Neural crest cell (in vitro differentiated cells): ENCODE results near the gene KRTAP12-3. TPM values are rescaled to one million over a fixed set of nuclear protein-coding genes. Genes with fewer than 3 reads are reported as not detected.

ENCODE experiments used
- DNase-seq: peaks from one replicate; pipeline ENCODE4 v3.0.0; 2021; ENCODE audit warnings: low read depth, mixed read lengths, low spot score
- H3K27ac Mint-ChIP-seq: one replicate; pipeline ENCODE4 v1.8.0; 2021; ENCODE audit warnings: mild to moderate bottlenecking, mixed read lengths; ENCODE audit not compliant: unreplicated experiment
- H3K27me3 Mint-ChIP-seq: 2 replicates; pipeline ENCODE4 v1.8.0; 2021; ENCODE audit warnings: low read depth, mild to moderate bottlenecking, mixed read lengths
- H3K36me3 Mint-ChIP-seq: 2 replicates; pipeline ENCODE4 v1.8.0; 2021; ENCODE audit warnings: low read depth, mild to moderate bottlenecking, mixed read lengths
- H3K4me1 Mint-ChIP-seq: 2 replicates; pipeline ENCODE4 v1.8.0; 2021; ENCODE audit warnings: mixed read lengths
- H3K4me3 Mint-ChIP-seq: one replicate; pipeline ENCODE4 v1.8.0; 2021; ENCODE audit warnings: mild to moderate bottlenecking, mixed read lengths
- H3K9me3 Mint-ChIP-seq: 2 replicates; pipeline ENCODE4 v1.8.0; 2021; ENCODE audit warnings: mixed read lengths
- CTCF ChIP-seq: fragments of 200-600 bp; sonication (generic); conservative IDR thresholded peaks from 2 replicates; pipeline ENCODE4 v1.5.0; 2021; ENCODE audit warnings: antibody characterized with exemption, mild to moderate bottlenecking
- total RNA-seq: library from RNA; stranded (reverse); gene quantifications from 2 replicates; pipeline ENCODE4 v1.2.1, GENCODE V29; 2021

KRTAP12-3 gene
- total RNA-seq, 1 donor from 2014 or later = not detected

DNA sequence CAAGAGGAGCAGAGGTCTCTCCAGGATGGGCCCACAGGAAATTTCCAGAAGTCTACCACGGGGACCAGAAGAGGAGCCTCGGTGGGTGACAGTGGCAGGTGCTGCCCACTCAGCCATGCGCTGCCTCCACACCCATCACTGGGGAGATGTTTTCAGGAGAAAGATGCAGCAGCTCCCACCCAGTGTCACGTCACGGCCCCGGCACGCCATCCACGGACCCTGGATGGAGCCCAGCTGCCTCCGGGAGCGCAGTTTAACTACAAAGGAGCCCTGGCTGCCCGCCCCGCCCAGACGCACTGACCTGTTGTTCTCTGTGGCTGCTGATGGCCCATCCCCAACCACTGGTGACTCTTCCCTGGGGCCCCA, 46.9 kb downstream of the KRTAP12-3 start:
- DNase-seq = no peak
- no peak for TF ChIP-seq CTCF
- Mint-ChIP-seq H3K27me3 (peaks cover 90% of the 10 kb centered on the region), H3K4me1 (peaks cover 28% of the 10 kb centered on the region), H3K9me3 (no peaks in the 10 kb centered on the region), H3K36me3 (no peaks in the 10 kb centered on the region), H3K27ac (no peak overlapping the region), H3K4me3 (no peak overlapping the region)

GRCh38 chr21:44706026-44706705, 48.4 kb downstream of the KRTAP12-3 start:
- H3K9me3 Mint-ChIP-seq = no peaks in the 10 kb centered on the region
- H3K4me3 Mint-ChIP-seq = no peak overlapping the region
- DNase-seq = no peak
- H3K4me1 Mint-ChIP-seq = peaks cover 21% of the 10 kb centered on the region
- peaks cover 96% of the 10 kb centered on the region for H3K27me3 Mint-ChIP-seq
- no peak for TF ChIP-seq CTCF
- no peaks in the 10 kb centered on the region for H3K36me3 Mint-ChIP-seq
- H3K27ac Mint-ChIP-seq = no peak overlapping the region

DNA sequence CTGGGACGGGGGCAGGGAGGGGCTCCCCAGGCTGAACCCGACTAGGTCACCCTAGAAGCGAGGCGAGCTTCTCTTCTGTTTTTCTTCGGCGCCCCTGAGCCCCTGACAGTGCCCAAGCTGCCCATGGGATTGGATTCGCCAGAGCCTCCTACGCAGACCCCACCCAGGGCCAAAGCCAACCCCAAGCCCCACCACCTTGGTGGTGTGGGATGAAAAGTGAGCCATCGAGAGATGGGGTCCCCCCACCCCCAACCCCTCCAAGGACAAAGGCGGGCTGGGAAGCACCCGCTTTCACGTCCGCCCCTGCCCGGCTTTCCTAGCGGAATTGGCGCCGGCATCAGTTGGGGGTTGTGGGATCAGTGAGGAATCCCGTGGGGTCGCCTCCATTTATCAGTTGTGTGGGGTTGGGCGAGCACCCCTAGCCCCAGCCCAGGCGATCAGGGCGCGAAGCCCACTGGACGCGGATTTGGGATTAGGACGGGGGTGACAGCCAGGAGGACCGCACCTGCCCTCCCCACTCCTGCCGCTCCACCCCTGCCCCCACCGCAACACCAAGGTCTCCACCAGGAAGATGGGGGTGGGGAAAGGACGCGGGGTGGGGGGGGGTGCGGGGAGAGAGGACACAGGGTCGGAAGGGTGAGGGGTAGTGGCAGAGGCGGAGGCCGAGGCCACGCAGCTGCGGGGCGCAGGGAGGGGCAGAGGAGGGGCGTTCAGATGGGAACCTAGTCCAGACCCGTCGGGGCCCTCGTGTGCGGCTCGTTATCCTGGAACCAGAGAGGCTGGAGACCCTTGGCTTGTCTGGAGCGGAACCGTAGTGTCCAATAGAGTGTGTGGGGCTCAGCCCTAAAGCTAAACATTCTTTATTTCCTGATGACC, 49.2 kb downstream of the KRTAP12-3 start:
- Mint-ChIP-seq H3K9me3 (no peaks in the 10 kb centered on the region), H3K4me3 (no peak overlapping the region), H3K36me3 (no peaks in the 10 kb centered on the region), H3K27me3 (peaks cover 96% of the 10 kb centered on the region), H3K27ac (no peak overlapping the region), H3K4me1 (peaks cover 23% of the 10 kb centered on the region)
- DNase-seq = no peak
- TF ChIP-seq CTCF = no peak

Other genes with a start within 250 kb of the KRTAP12-3 start
- gene LRRC3, start 202.4 kb upstream of the KRTAP12-3 start, total RNA-seq = 9.6 and 10.1 TPM in 2 replicates
- gene KRTAP10-1, start 117.7 kb upstream of the KRTAP12-3 start, total RNA-seq = not detected in 2 replicates
- not detected in 2 replicates for gene KRTAP10-2, start 106.4 kb upstream of the KRTAP12-3 start, total RNA-seq
- gene KRTAP10-3, start 99.1 kb upstream of the KRTAP12-3 start, total RNA-seq = not detected in 2 replicates
- not detected in 2 replicates for gene KRTAP10-4, start 84.2 kb upstream of the KRTAP12-3 start, total RNA-seq
- gene KRTAP10-5, start 77.3 kb upstream of the KRTAP12-3 start, total RNA-seq = not detected in 2 replicates
- not detected in 2 replicates for gene KRTAP10-6, start 65.4 kb upstream of the KRTAP12-3 start, total RNA-seq
- gene KRTAP10-7, start 57.3 kb upstream of the KRTAP12-3 start, total RNA-seq = not detected in 2 replicates
- gene KRTAP10-8, start 45.9 kb upstream of the KRTAP12-3 start, total RNA-seq = not detected in 2 replicates
- not detected in 2 replicates for gene KRTAP10-9, start 30.8 kb upstream of the KRTAP12-3 start, total RNA-seq
- gene KRTAP10-10, start 20.6 kb upstream of the KRTAP12-3 start, total RNA-seq = not detected in 2 replicates
- not detected in 2 replicates for gene KRTAP10-11, start 11.5 kb upstream of the KRTAP12-3 start, total RNA-seq
- not detected in 2 replicates for gene KRTAP12-4, start 3.3 kb upstream of the KRTAP12-3 start, total RNA-seq
- not detected in 2 replicates for gene KRTAP12-2, start 9.0 kb downstream of the KRTAP12-3 start, total RNA-seq
- not detected in 2 replicates for gene KRTAP12-1, start 24.2 kb downstream of the KRTAP12-3 start, total RNA-seq
- gene KRTAP10-12, start 39.2 kb downstream of the KRTAP12-3 start, total RNA-seq = not detected in 2 replicates
- gene TSPEAR, start 53.6 kb downstream of the KRTAP12-3 start, total RNA-seq = not detected in 2 replicates
- 108 and 111 TPM in 2 replicates for gene UBE2G2, start 143.9 kb downstream of the KRTAP12-3 start, total RNA-seq
- gene SUMO3, start 160.1 kb downstream of the KRTAP12-3 start, total RNA-seq = 92.1 and 97.7 TPM in 2 replicates
- gene PTTG1IP, start 215.8 kb downstream of the KRTAP12-3 start, total RNA-seq = 164 and 169 TPM in 2 replicates